GM19395 (cell line): Measurements from ENCODE around the gene GALNT14.

ENCODE experiments used
- ATAC-seq: cut with Tn5 transposase; IDR thresholded peaks from one replicate; pipeline ENCODE4 v1.9.1; 2021; ENCODE audit warnings: mild to moderate bottlenecking, moderate library complexity; ENCODE audit not compliant: unreplicated experiment

Gene GALNT14

GRCh38 chr2:30981510-30981909, 156.7 kb downstream of the GALNT14 start:
- no peak for ATAC-seq

- no peak for ATAC-seq
These were observed 157.1 kb downstream of the GALNT14 start for GRCh38 chr2:30981096-30981495.

GRCh38 chr2:30979822-30980245, 158.4 kb downstream of the GALNT14 start:
- no peak for ATAC-seq

GRCh38 chr2:30978854-30979253, 159.4 kb downstream of the GALNT14 start:
- ATAC-seq, result no peak

GRCh38 chr2:30978044-30978443, 160.2 kb downstream of the GALNT14 start:
- ATAC-seq, result no peak

GRCh38 chr2:30975156-30975555, 163.1 kb downstream of the GALNT14 start:
- ATAC-seq, result no peak

- no peak for ATAC-seq
These were observed 163.7 kb downstream of the GALNT14 start for GRCh38 chr2:30974554-30974953.

GRCh38 chr2:30974092-30974491, 164.1 kb downstream of the GALNT14 start:
- ATAC-seq, result no peak

GRCh38 chr2:30971231-30972025, 166.8 kb downstream of the GALNT14 start:
- no peak for ATAC-seq

- no peak for ATAC-seq
These were observed 169.4 kb downstream of the GALNT14 start for GRCh38 chr2:30968660-30969397.

- no peak for ATAC-seq
These were observed 171.5 kb downstream of the GALNT14 start for GRCh38 chr2:30966786-30967185.

GRCh38 chr2:30965022-30965531, 173.2 kb downstream of the GALNT14 start:
- no peak for ATAC-seq

- no peak for ATAC-seq
These were observed 173.8 kb downstream of the GALNT14 start for GRCh38 chr2:30964334-30965005.

GRCh38 chr2:30963184-30963583, 175.1 kb downstream of the GALNT14 start:
- ATAC-seq, result no peak

GRCh38 chr2:30960213-30960612, 178.0 kb downstream of the GALNT14 start:
- no peak for ATAC-seq

GRCh38 chr2:30959653-30960052, 178.6 kb downstream of the GALNT14 start:
- ATAC-seq, result no peak

GRCh38 chr2:30958918-30959265, 179.3 kb downstream of the GALNT14 start:
- no peak for ATAC-seq

- no peak for ATAC-seq
These were observed 179.9 kb downstream of the GALNT14 start for GRCh38 chr2:30958193-30958917.

- ATAC-seq, result no peak
These were observed 180.6 kb downstream of the GALNT14 start for GRCh38 chr2:30957591-30957990.

GRCh38 chr2:30956995-30957394, 181.2 kb downstream of the GALNT14 start:
- no peak for ATAC-seq
